Measurements from ENCODE around the gene CLIC3. TPM values are rescaled to one million over a fixed set of nuclear protein-coding genes. Genes with fewer than 3 reads are reported as not detected.

The CLIC3 gene
- total and polyA plus RNA-seq, 2 donors (not counting 1 experiment from before 2014, with no cell fraction given) = 1.1 to 1.9 TPM

DNA sequence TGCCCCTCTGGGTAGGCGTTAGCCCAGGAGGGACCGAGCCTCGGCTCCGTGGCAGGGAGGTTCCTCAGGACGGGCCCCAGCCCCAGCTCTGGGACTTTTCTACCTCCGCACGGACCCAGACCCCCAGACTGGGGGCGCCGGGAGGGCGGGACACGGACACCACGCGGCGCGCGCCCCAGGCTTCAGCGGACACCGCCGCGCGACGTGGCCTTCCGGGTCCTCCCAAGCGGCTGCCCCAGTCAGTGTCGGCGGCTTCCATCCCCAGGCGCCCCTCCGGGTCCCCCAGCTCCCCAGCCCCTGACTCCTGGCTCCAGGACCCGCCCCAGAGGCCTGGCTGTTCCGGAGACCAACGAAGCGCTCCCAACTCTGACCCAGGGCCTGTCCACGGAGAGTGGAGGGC is 10.5 kb downstream of the CLIC3 start:
- ChIA-PET POLR2A (no interaction called here), CTCF (no interaction called here)
- no peak overlapping the region for H3K4me3 ChIP-seq (ENCODE audit: control extremely low read depth in 1 of 5, extremely low read depth in 1 of 5, insufficient read depth in 1 of 5, low read depth in 2 of 5, low read length in 4 of 5)
- peaks cover 21% of the 10 kb centered on the region for H3K27me3 Mint-ChIP-seq
- intact Hi-C loops (cut with micrococcal nuclease) = no loop called here
- H3K9me3 Mint-ChIP-seq (ENCODE audit: insufficient read depth) = no peaks in the 10 kb centered on the region
- peaks cover 0 to 3% (median 0%) of the 10 kb centered on the region in 3 donors for H3K9me3 ChIP-seq (ENCODE audit: control extremely low read depth in 1 of 3, control insufficient read depth in 2 of 3, insufficient read depth in 1 of 3, low read length in 2 of 3)
- peaks cover 8% of the 10 kb centered on the region for H3K4me1 Mint-ChIP-seq
- H3K4me2 ChIP-seq (replicated peaks; ENCODE audit: low read depth, low read length, poor library complexity, severe bottlenecking) = no peak overlapping the region
- no peak for ATAC-seq (ENCODE audit: low read depth)
- no peak for TF ChIP-seq EZH2 (IDR thresholded peaks at IDR 0.05; ENCODE audit: borderline replicate concordance, insufficient read depth, low read depth, low read length, poor library complexity, severe bottlenecking)
- TF ChIP-seq, protein P1, sequence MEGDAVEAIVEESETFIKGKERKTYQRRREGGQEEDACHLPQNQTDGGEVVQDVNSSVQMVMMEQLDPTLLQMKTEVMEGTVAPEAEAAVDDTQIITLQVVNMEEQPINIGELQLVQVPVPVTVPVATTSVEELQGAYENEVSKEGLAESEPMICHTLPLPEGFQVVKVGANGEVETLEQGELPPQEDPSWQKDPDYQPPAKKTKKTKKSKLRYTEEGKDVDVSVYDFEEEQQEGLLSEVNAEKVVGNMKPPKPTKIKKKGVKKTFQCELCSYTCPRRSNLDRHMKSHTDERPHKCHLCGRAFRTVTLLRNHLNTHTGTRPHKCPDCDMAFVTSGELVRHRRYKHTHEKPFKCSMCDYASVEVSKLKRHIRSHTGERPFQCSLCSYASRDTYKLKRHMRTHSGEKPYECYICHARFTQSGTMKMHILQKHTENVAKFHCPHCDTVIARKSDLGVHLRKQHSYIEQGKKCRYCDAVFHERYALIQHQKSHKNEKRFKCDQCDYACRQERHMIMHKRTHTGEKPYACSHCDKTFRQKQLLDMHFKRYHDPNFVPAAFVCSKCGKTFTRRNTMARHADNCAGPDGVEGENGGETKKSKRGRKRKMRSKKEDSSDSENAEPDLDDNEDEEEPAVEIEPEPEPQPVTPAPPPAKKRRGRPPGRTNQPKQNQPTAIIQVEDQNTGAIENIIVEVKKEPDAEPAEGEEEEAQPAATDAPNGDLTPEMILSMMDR (IDR thresholded peaks at IDR 0.05) = no peak
- H3K4me3 Mint-ChIP-seq = no peak overlapping the region
- H3K79me2 ChIP-seq (ENCODE audit: control insufficient read depth, insufficient read depth, low read length) = no peaks in the 10 kb centered on the region
- H4K20me1 ChIP-seq (ENCODE audit: control insufficient read depth, insufficient read depth, low read length, poor library complexity, severe bottlenecking) = no peaks in the 10 kb centered on the region
- H2AFZ ChIP-seq (ENCODE audit: insufficient read depth, low read depth, low read length, poor library complexity, severe bottlenecking) = no peak overlapping the region
- no peaks in the 10 kb centered on the region for H3K36me3 ChIP-seq (replicated peaks in 1 of 2; ENCODE audit: control extremely low read depth in 1 of 2, control insufficient read depth in 1 of 2, extremely low read depth in 1 of 2, insufficient read depth in 2 of 2, low read length in 1 of 2)
- peaks cover 9 to 12% of the 10 kb centered on the region in 2 donors for H3K4me1 ChIP-seq (ENCODE audit: control insufficient read depth in 2 of 2, insufficient read depth in 2 of 2, low read length in 2 of 2)
- no peak for DNase-seq
- H3K27ac ChIP-seq (ENCODE audit: low read length in 2 of 2) = no peak overlapping the region
- WGBS (ENCODE audit: insufficient coverage) = 18% methylated on average over 29 of the region's 33 CpGs
- peaks cover 0 to 54% (median 14%) of the 10 kb centered on the region in 4 experiments for H3K27me3 ChIP-seq (replicated peaks in 1 of 4; ENCODE audit: control extremely low read depth in 1 of 4, control insufficient read depth in 3 of 4, insufficient read depth in 4 of 4, low read length in 3 of 4)
- no peak overlapping the region for H3K27ac Mint-ChIP-seq
- H3K9ac ChIP-seq (ENCODE audit: low read length) = no peak overlapping the region

DNA sequence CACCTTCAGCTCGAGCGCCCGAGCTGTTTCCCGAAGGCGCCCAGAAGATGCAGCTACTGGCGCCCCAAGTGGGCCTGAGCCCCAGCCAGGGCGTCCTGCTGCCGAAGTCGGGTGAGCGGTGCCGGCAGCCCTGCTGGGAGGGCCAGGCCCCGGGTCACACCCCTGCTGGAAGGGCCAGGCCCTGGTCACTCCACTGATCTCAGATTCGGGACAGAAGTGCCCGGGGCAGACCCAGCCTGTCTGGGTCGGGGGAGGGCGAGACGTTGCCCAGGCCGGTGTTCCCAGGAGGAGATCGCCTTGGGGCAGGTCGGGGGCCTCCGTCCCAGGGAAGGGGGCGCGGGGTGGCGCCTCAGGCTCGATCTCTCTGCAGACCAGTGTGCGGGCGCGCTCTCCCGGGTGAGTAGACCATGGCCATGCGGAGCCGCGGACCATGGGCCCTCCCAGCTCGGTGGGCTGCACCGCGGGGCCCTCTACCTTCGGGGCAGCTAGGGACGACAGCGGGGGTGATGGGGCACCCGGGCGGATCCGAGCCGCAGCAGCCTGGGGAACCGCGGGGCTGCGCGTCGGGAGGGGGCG is 11.3 kb downstream of the CLIC3 start:
- no peak overlapping the region for H3K4me3 Mint-ChIP-seq
- no peak overlapping the region for H3K4me3 ChIP-seq (ENCODE audit: control extremely low read depth in 1 of 5, extremely low read depth in 1 of 5, insufficient read depth in 1 of 5, low read depth in 2 of 5, low read length in 4 of 5)
- no peak for DNase-seq

More for the DNA sequence above, 11.3 kb downstream of the CLIC3 start:
- TF ChIP-seq EZH2 (IDR thresholded peaks at IDR 0.05; ENCODE audit: borderline replicate concordance, insufficient read depth, low read depth, low read length, poor library complexity, severe bottlenecking) = peak; percentile 80
- TF ChIP-seq, protein P1 (IDR thresholded peaks at IDR 0.05) = no peak
- Mint-ChIP-seq H3K4me1 (peaks cover 6% of the 10 kb centered on the region), H3K9me3 (ENCODE audit: insufficient read depth) (no peaks in the 10 kb centered on the region), H3K27me3 (peaks cover 26% of the 10 kb centered on the region), H3K27ac (no peak overlapping the region)
- Histone ChIP-seq H3K27ac (ENCODE audit: low read length in 2 of 2) (no peak overlapping the region), H3K9ac (ENCODE audit: low read length) (no peak overlapping the region), H3K79me2 (ENCODE audit: control insufficient read depth, insufficient read depth, low read length) (no peaks in the 10 kb centered on the region), H2AFZ (ENCODE audit: insufficient read depth, low read depth, low read length, poor library complexity, severe bottlenecking) (no peak overlapping the region), H3K9me3 (ENCODE audit: control extremely low read depth in 1 of 3, control insufficient read depth in 2 of 3, insufficient read depth in 1 of 3, low read length in 2 of 3) (no peaks in the 10 kb centered on the region), H3K4me2 (replicated peaks; ENCODE audit: low read depth, low read length, poor library complexity, severe bottlenecking) (peak overlapping the region; percentile 37), H3K27me3 (replicated peaks in 1 of 4; ENCODE audit: control extremely low read depth in 1 of 4, control insufficient read depth in 3 of 4, insufficient read depth in 4 of 4, low read length in 3 of 4) (peaks cover 0 to 61% (median 14%) of the 10 kb centered on the region in 4 experiments), H4K20me1 (ENCODE audit: control insufficient read depth, insufficient read depth, low read length, poor library complexity, severe bottlenecking) (no peaks in the 10 kb centered on the region), H3K36me3 (replicated peaks in 1 of 2; ENCODE audit: control extremely low read depth in 1 of 2, control insufficient read depth in 1 of 2, extremely low read depth in 1 of 2, insufficient read depth in 2 of 2, low read length in 1 of 2) (no peaks in the 10 kb centered on the region), H3K4me1 (ENCODE audit: control insufficient read depth in 2 of 2, insufficient read depth in 2 of 2, low read length in 2 of 2) (peaks cover 9 to 12% of the 10 kb centered on the region in 2 donors)
- intact Hi-C loops (cut with micrococcal nuclease) = no loop called here
- ChIA-PET CTCF (no interaction called here), POLR2A (no interaction called here)
- 6% methylated on average over 47 of the region's 48 CpGs for WGBS (ENCODE audit: insufficient coverage)
- no peak for ATAC-seq (ENCODE audit: low read depth)

All from B cell (primary cell).